ENCODE measurements around the gene IGSF23.
"Not testable (repeated sequence)": the region's sequence is repeated elsewhere in the genome, so short reads cannot be mapped to it uniquely, and the experiment has no call there.

The IGSF23 gene

GRCh38 chr19:44587963-44588770 is 25.2 kb upstream of the IGSF23 start:
- DNase-seq (ENCODE audit: low read depth in 2 of 2), result no peak

- DNase-seq (ENCODE audit: low read depth in 2 of 2), result no peak
These were observed 24.6 kb upstream of the IGSF23 start for GRCh38 chr19:44588771-44589112.

GRCh38 chr19:44590245-44591059 is 22.9 kb upstream of the IGSF23 start:
- DNase-seq (ENCODE audit: low read depth in 2 of 2), result no peak

GRCh38 chr19:44591340-44591993 is 21.9 kb upstream of the IGSF23 start:
- DNase-seq (ENCODE audit: low read depth in 2 of 2), result not testable (repeated sequence)

- no peak for DNase-seq (ENCODE audit: low read depth in 2 of 2)
These were observed 20.9 kb upstream of the IGSF23 start for GRCh38 chr19:44592451-44592890.

- no peak for DNase-seq (ENCODE audit: low read depth in 2 of 2)
These were observed 20.1 kb upstream of the IGSF23 start for GRCh38 chr19:44593294-44593693.

- not testable (repeated sequence) for DNase-seq (ENCODE audit: low read depth in 2 of 2)
These were observed 19.5 kb upstream of the IGSF23 start for GRCh38 chr19:44593866-44594266.

GRCh38 chr19:44596428-44597130 is 16.8 kb upstream of the IGSF23 start:
- DNase-seq (ENCODE audit: low read depth in 2 of 2), result no peak

- DNase-seq (ENCODE audit: low read depth in 2 of 2), result no peak
These were observed 16.3 kb upstream of the IGSF23 start for GRCh38 chr19:44597131-44597491.

GRCh38 chr19:44598355-44598754 is 15.0 kb upstream of the IGSF23 start:
- no peak for DNase-seq (ENCODE audit: low read depth in 2 of 2)

- DNase-seq (ENCODE audit: low read depth in 2 of 2), result no peak
These were observed 14.5 kb upstream of the IGSF23 start for GRCh38 chr19:44598880-44599279.

GRCh38 chr19:44600466-44600865 is 12.9 kb upstream of the IGSF23 start:
- no peak for DNase-seq (ENCODE audit: low read depth in 2 of 2)

GRCh38 chr19:44602081-44602480 is 11.3 kb upstream of the IGSF23 start:
- no peak for DNase-seq (ENCODE audit: low read depth in 2 of 2)

GRCh38 chr19:44603201-44603945 is 10.0 kb upstream of the IGSF23 start:
- no peak for DNase-seq (ENCODE audit: low read depth in 2 of 2)

GRCh38 chr19:44604241-44604640 is 9.1 kb upstream of the IGSF23 start:
- no peak for DNase-seq (ENCODE audit: low read depth in 2 of 2)

GRCh38 chr19:44605547-44605946 is 7.8 kb upstream of the IGSF23 start:
- DNase-seq (ENCODE audit: low read depth in 2 of 2), result no peak

- DNase-seq (ENCODE audit: low read depth in 2 of 2), result no peak
These were observed 6.3 kb upstream of the IGSF23 start for GRCh38 chr19:44607049-44607448.

- DNase-seq (ENCODE audit: low read depth in 2 of 2), result no peak
These were observed 5.4 kb upstream of the IGSF23 start for GRCh38 chr19:44607917-44608316.

- no peak for DNase-seq (ENCODE audit: low read depth in 2 of 2)
These were observed 5.0 kb upstream of the IGSF23 start for GRCh38 chr19:44608391-44608821.

- DNase-seq (ENCODE audit: low read depth in 2 of 2), result no peak
These were observed 4.1 kb upstream of the IGSF23 start for GRCh38 chr19:44609219-44609618.

- DNase-seq (ENCODE audit: low read depth in 2 of 2), result not testable (repeated sequence)
These were observed 2.9 kb upstream of the IGSF23 start for GRCh38 chr19:44610497-44610896.
